ENCODE measurements around the gene TNNI2.

Gene TNNI2

DNA sequence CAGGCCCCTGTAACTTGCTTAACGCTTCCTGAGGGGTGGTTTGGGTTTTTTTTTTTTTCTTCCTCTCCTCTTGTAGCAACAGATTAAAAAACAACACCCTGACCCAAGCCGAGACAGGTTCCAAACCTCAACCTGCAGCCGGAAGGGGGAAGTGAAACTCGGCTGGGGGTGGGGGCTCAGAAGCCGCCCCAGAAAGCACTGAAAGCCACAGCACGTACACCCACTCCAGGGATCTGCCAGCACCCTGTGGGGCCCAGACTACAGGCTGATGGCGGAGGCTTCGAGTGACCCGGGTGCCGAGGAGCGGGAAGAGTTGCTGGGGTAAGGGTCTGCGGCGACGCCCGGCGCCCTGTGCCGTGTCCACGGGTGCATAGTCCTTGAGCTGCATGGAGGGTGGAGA lies 14.1 kb downstream of the TNNI2 start, which contains the start of gene LSP1:
Gene LSP1 (plus strand): TSS at position 208 of the 400 bp plus-strand sequence. CDS start 61 bp downstream, at position 269.
- TF ChIP-seq, protein P1, sequence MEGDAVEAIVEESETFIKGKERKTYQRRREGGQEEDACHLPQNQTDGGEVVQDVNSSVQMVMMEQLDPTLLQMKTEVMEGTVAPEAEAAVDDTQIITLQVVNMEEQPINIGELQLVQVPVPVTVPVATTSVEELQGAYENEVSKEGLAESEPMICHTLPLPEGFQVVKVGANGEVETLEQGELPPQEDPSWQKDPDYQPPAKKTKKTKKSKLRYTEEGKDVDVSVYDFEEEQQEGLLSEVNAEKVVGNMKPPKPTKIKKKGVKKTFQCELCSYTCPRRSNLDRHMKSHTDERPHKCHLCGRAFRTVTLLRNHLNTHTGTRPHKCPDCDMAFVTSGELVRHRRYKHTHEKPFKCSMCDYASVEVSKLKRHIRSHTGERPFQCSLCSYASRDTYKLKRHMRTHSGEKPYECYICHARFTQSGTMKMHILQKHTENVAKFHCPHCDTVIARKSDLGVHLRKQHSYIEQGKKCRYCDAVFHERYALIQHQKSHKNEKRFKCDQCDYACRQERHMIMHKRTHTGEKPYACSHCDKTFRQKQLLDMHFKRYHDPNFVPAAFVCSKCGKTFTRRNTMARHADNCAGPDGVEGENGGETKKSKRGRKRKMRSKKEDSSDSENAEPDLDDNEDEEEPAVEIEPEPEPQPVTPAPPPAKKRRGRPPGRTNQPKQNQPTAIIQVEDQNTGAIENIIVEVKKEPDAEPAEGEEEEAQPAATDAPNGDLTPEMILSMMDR (IDR thresholded peaks at IDR 0.05; ENCODE audit: poor library complexity, severe bottlenecking): no peak
- Histone ChIP-seq H3K4me1 (ENCODE audit: insufficient read depth, poor library complexity, severe bottlenecking) (no peaks in the 10 kb centered on the region), H3K36me3 (ENCODE audit: low read depth) (no peaks in the 10 kb centered on the region), H3K4me3 (ENCODE audit: severe bottlenecking) (no peak within 1 kb of the TSS), H3K27me3 (ENCODE audit: insufficient read depth, poor library complexity, severe bottlenecking) (no peaks in the 10 kb centered on the region), H3K27ac (ENCODE audit: poor library complexity, severe bottlenecking) (no peak within 1 kb of the TSS), H3K9me3 (ENCODE audit: severe bottlenecking) (no peaks in the 10 kb centered on the region)
- no peak for ATAC-seq (ENCODE audit: low read depth)
- no peak for DNase-seq (ENCODE audit: low spot score)

DNA sequence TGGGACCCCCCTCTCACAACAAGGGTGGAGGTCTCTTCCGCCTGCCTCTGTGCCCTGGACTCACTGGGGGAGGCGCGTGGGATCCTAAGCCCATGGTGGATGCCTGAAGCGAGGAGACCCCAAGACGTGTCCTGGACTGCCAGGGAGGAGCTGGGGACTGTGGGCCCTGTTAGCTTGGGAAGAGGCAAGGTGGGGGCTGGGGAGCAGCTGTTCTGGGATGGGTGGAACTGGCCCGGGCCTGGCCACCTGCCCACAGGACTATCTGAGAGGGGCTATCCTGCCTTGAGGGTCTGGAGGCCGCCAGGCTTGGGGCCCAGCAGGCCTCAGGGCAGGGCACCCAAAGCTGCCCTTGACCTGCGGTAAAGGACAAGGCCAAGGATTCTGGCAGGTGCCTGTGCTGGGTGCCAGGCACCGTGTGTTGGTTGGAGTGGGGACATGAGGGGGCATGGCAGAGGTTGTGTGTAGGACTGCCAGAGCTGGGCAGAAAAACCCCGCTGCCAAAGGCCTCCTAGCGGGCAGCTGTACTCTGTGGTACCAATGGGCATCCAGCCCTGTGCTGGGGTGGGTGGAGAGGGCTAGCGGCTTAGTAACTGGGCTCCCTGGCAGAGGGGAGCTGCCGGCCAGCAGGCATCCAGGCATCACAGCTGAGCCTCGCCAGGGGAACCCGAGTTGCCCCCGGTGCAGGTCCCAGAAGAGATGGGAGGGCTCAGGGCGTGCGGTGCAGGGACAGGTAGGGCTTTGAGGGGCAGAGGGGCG lies 14.8 kb downstream of the TNNI2 start:
- Histone ChIP-seq H3K9me3 (ENCODE audit: severe bottlenecking) (no peaks in the 10 kb centered on the region), H3K4me3 (ENCODE audit: severe bottlenecking) (no peak overlapping the region), H3K27ac (ENCODE audit: poor library complexity, severe bottlenecking) (no peak overlapping the region)

DNA sequence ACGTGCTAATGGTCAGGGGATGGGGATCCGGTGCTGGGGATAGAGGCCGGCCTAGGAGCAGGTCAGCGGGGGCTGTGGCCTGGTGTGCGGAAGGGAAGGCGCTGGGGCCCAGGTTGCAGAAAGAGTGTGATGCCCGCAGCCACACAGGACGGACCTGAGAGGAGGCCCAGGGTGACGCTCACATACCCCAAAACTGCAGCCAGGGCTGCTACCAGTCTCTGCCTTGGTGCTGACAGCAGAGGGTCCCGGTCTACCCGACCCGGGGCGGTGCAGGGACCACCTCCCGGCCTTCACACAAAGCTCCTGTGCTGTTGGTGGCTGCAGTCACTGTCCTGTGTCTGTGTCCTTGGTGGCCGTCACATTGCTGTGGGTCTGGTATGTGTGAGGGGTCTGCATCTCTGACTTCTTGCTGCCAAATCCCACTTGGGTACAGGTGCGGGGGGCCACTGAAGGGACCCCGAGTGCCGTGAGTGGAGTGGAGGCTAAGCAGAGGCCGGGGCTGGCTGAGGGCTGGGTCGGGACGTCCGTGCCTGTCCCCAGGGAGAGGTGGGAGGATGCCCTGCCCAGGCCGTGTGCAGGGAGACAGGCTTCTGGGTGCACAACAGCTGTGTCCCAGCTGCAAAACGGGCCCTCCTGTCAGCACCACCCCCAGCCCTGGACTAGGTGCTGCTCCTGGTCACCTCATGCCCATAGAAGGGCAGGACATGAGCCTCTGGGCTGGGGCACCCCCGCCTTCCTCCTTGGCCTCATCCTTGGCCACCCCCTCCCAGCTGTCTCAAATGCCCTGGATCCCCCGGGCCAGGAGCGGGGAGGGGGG lies 15.6 kb downstream of the TNNI2 start:
- no peaks in the 10 kb centered on the region for H3K27me3 ChIP-seq (ENCODE audit: insufficient read depth, poor library complexity, severe bottlenecking)
- H3K4me1 ChIP-seq (ENCODE audit: insufficient read depth, poor library complexity, severe bottlenecking): no peaks in the 10 kb centered on the region
- DNase-seq (ENCODE audit: low spot score) (no peak), ATAC-seq (ENCODE audit: low read depth) (no peak)
- no peaks in the 10 kb centered on the region for H3K36me3 ChIP-seq (ENCODE audit: low read depth)
- H3K27ac ChIP-seq (ENCODE audit: poor library complexity, severe bottlenecking): no peak overlapping the region
- H3K4me3 ChIP-seq (ENCODE audit: severe bottlenecking): no peak overlapping the region
- H3K9me3 ChIP-seq (ENCODE audit: severe bottlenecking): no peaks in the 10 kb centered on the region
- TF ChIP-seq, protein P1 (IDR thresholded peaks at IDR 0.05; ENCODE audit: poor library complexity, severe bottlenecking): no peak

More for the DNA sequence above, 14.8 kb downstream of the TNNI2 start:
- TF ChIP-seq, protein P1 (IDR thresholded peaks at IDR 0.05; ENCODE audit: poor library complexity, severe bottlenecking): no peak
- H3K36me3 ChIP-seq (ENCODE audit: low read depth): no peaks in the 10 kb centered on the region
- DNase-seq (ENCODE audit: low spot score) (no peak), ATAC-seq (ENCODE audit: low read depth) (no peak)
- no peaks in the 10 kb centered on the region for H3K27me3 ChIP-seq (ENCODE audit: insufficient read depth, poor library complexity, severe bottlenecking)
- H3K4me1 ChIP-seq (ENCODE audit: insufficient read depth, poor library complexity, severe bottlenecking): no peaks in the 10 kb centered on the region

DNA sequence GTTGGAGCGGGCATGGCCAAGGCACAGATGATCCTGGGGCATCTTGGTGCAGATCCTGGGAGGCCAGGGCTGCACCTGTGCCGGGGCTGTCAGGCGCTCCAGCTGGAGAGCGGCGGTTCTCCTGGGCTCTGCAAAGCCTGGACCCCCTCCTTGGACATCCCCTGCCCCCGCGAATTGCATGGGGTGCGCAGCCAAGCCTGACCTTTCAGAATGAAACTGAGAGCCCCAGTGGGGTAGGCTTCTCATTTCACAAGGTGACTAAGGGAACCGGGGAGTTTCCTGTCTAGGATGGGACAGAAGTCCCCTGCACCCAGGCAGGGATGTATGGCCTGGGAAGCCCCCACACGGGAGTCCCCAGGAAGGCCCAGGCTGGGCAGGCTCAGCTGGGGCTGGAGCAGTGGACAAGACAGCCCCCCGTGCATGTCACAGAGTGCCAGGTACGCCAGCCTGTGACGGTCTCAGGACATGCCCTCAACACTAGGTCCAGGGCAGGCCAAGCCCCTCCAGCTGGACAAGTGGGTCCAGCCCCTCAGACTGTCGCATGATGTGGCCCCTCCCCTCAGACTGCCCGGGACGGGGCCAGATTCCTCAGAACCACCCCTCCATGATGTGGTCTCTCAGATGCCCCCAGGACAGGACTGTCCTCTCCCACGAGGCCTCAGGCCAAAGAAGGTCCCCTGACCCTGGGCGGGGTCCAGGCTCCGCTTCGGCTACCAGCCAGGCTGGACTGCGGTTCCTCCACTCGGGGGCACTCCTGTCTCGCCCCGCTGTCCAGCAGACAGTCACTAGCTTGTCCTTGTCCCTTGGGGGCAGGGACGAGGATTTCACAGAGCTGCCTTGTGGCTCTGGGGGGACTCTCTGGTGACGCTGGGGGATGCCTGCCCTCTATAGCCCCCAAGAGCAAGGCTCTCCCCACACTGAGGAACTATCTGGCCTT lies 16.4 kb downstream of the TNNI2 start:
- ATAC-seq (ENCODE audit: low read depth) (no peak), DNase-seq (ENCODE audit: low spot score) (no peak)
- H3K4me1 ChIP-seq (ENCODE audit: insufficient read depth, poor library complexity, severe bottlenecking): no peaks in the 10 kb centered on the region
- no peaks in the 10 kb centered on the region for H3K27me3 ChIP-seq (ENCODE audit: insufficient read depth, poor library complexity, severe bottlenecking)
- no peaks in the 10 kb centered on the region for H3K36me3 ChIP-seq (ENCODE audit: low read depth)
- H3K9me3 ChIP-seq (ENCODE audit: severe bottlenecking): no peaks in the 10 kb centered on the region
- no peak overlapping the region for H3K27ac ChIP-seq (ENCODE audit: poor library complexity, severe bottlenecking)
- TF ChIP-seq, protein P1 (IDR thresholded peaks at IDR 0.05; ENCODE audit: poor library complexity, severe bottlenecking): no peak
- no peak overlapping the region for H3K4me3 ChIP-seq (ENCODE audit: severe bottlenecking)

Data from RWPE2 (cell line).